Naive thymus-derived CD4-positive, alpha-beta T cell (primary cell): ENCODE results near the gene WDR3. TPM values are rescaled to one million over a fixed set of nuclear protein-coding genes. Genes with fewer than 3 reads are reported as not detected.

ENCODE experiments used
- ATAC-seq: fragments of 150-1000 bp; cut with Tn5 transposase; 2 replicates; pipeline ENCODE4 v1.10.0; 2021; ENCODE audit warnings: mild to moderate bottlenecking, moderate library complexity
- CTCF ChIA-PET: fragments of 350-600 bp; sonication (Branson Sonifier 250); formaldehyde crosslinking; loops from one replicate; lab custom pipeline; 2021; ENCODE audit warnings: antibody characterized with exemption; lab: Charles Lee
- POLR2A ChIA-PET: fragments of 350-600 bp; sonication (Branson Sonifier 250); formaldehyde crosslinking; loops from one replicate; lab custom pipeline; 2021; ENCODE audit warnings: antibody characterized with exemption, inconsistent platforms; lab: Charles Lee
- DNase-seq, 9 donors: peaks; one replicate each; pipeline versions ENCODE4 v3.0.0 to v3.0.0-alpha.2; 2020 to 2022; ENCODE audit warnings: mixed read lengths in 1 of 9
- H3K27ac ChIP-seq: one replicate; pipeline ENCODE4 v1.7.0; 2013; ENCODE audit warnings: mild to moderate bottlenecking, low read depth, low read length, moderate library complexity
- H3K27me3 ChIP-seq, 2 donors: one replicate each; pipeline ENCODE4 v1.7.0; 2013; ENCODE audit warnings: low read length in 2 of 2, mild to moderate bottlenecking in 2 of 2, moderate library complexity in 2 of 2; ENCODE audit not compliant: control insufficient read depth in 2 of 2, insufficient read depth in 2 of 2
- H3K36me3 ChIP-seq, 3 experiments: 1 replicate in 2 of 3; 2 replicates in 1 of 3; pipeline ENCODE4 v1.7.0; 2013; ENCODE audit warnings: low read length in 3 of 3, mild to moderate bottlenecking in 3 of 3, moderate library complexity in 1 of 3; ENCODE audit not compliant: insufficient read depth in 3 of 3, control insufficient read depth in 2 of 3
- H3K4me1 ChIP-seq, 2 donors: one replicate each; pipeline ENCODE4 v1.7.0; 2013; ENCODE audit warnings: low read length in 2 of 2, mild to moderate bottlenecking in 2 of 2, moderate library complexity in 1 of 2; ENCODE audit not compliant: control insufficient read depth in 2 of 2, insufficient read depth in 2 of 2
- H3K4me3 ChIP-seq: 2 replicates; pipeline ENCODE4 v1.7.0; 2013; ENCODE audit warnings: mild to moderate bottlenecking, low read length
- H3K9me3 ChIP-seq, 3 experiments: 1 replicate in 2 of 3; 2 replicates in 1 of 3; pipeline ENCODE4 v1.7.0; 2013; ENCODE audit warnings: low read length in 3 of 3; ENCODE audit not compliant: control insufficient read depth in 2 of 3
- H3K27ac Mint-ChIP-seq, 9 donors: one replicate each; pipeline ENCODE4 v1.8.0; 2020 to 2022; ENCODE audit warnings: mixed read lengths in 9 of 9, mild to moderate bottlenecking in 8 of 9, moderate library complexity in 5 of 9, inconsistent platforms in 2 of 9
- H3K27me3 Mint-ChIP-seq, 5 donors: one replicate each; pipeline ENCODE4 v1.8.0; 2021 to 2022; ENCODE audit warnings: mixed read lengths in 5 of 5, mild to moderate bottlenecking in 1 of 5
- H3K36me3 Mint-ChIP-seq, 5 donors: one replicate each; pipeline ENCODE4 v1.8.0; 2020 to 2022; ENCODE audit warnings: mixed read lengths in 5 of 5, mild to moderate bottlenecking in 3 of 5, inconsistent platforms in 1 of 5
- H3K4me1 Mint-ChIP-seq, 7 donors: one replicate each; pipeline ENCODE4 v1.8.0; 2020 to 2022; ENCODE audit warnings: mixed read lengths in 7 of 7, mild to moderate bottlenecking in 3 of 7, inconsistent platforms in 1 of 7
- H3K4me3 Mint-ChIP-seq, 10 donors: one replicate each; pipeline ENCODE4 v1.8.0; 2020 to 2022; ENCODE audit warnings: mild to moderate bottlenecking in 10 of 10, mixed read lengths in 10 of 10, moderate library complexity in 6 of 10, inconsistent platforms in 2 of 10
- H3K9me3 Mint-ChIP-seq, 11 donors: one replicate each; pipeline ENCODE4 v1.8.0; 2020 to 2022; ENCODE audit warnings: mixed read lengths in 11 of 11, mild to moderate bottlenecking in 4 of 11, inconsistent platforms in 1 of 11, moderate library complexity in 1 of 11
- intact Hi-C, 2 donors: fragments of 100-400 bp; cut with micrococcal nuclease; formaldehyde crosslinking; loops; one replicate each; pipeline ENCODE4 v1.15.1; 2023
- polyA plus RNA-seq, 2 donors: library from polyadenylated mRNA; unstranded; fragments of 300-500 nt; fragmentation: Illumina TruSeq; gene quantifications; one replicate each; pipeline ENCODE4 v1.2.3, GENCODE V29; 2021
- total RNA-seq, 6 experiments: library from RNA in 5 of 6; stranded (reverse) in 5 of 6; gene quantifications; 1 replicate in 5 of 6; 2 replicates in 1 of 6; pipeline ENCODE4 v1.2.3 and lab custom pipeline; 2021 to 2026

The WDR3 gene
- total and polyA plus RNA-seq, 7 experiments from 2014 or later, result 12.2 to 53.9 (median 30.0) TPM

DNA sequence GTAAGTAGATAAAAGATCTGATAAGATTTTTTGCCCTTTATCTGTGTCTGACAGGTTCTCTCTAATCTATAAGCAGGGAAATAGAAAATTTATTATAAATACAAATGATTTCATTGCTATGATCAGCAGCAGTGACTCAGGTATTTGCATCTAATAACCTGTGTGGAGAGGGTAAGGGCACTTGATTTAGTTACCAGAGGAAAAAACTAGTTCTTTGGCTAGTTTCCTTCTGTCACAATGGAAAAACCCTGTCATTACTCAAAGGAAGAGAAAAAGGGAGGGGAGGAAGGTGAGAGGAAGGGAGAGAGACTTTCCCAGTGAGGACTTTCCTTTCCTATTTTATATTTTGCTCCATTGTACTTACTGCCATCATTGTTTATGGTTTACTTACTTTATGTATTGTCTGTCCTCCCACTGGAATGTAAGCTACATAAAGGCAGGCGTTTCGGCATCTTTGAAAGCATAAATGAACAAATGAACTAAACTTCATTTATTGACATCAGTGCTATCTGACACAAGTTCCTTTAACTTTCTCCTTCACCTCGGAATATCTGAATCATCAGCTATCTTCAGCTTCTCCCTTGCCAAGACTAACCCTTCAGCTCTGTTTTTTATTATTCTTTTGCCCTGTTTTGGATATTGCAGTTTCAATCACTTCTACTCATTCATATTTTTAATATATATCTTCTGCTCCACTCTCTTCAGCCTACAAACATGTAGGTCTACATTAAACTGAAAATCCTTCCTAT lies 34.9 kb downstream of the WDR3 start:
- no peak for DNase-seq
- H3K9me3 ChIP-seq, result no peaks in the 10 kb centered on the region
- H3K36me3 ChIP-seq, result peaks cover under 1 to 14% (median under 1%) of the 10 kb centered on the region in 3 experiments
- no peak overlapping the region for H3K4me3 ChIP-seq
- H3K4me1 Mint-ChIP-seq, result peaks cover 0 to 2% (median 0%) of the 10 kb centered on the region in 7 donors
- no peak for ATAC-seq
- no peaks in the 10 kb centered on the region for H3K4me1 ChIP-seq
- no peak overlapping the region for H3K27ac ChIP-seq
- POLR2A ChIA-PET, result no interaction called here
- H3K4me3 Mint-ChIP-seq, result no peak overlapping the region
- H3K27me3 ChIP-seq, result no peaks in the 10 kb centered on the region
- intact Hi-C loops, result no loop called here
- peaks cover 0 to 14% (median 9%) of the 10 kb centered on the region in 5 donors for H3K36me3 Mint-ChIP-seq
- no peak overlapping the region for H3K27ac Mint-ChIP-seq
- CTCF ChIA-PET, result no interaction called here
- H3K9me3 Mint-ChIP-seq, result no peaks in the 10 kb centered on the region
- no peaks in the 10 kb centered on the region for H3K27me3 Mint-ChIP-seq

DNA sequence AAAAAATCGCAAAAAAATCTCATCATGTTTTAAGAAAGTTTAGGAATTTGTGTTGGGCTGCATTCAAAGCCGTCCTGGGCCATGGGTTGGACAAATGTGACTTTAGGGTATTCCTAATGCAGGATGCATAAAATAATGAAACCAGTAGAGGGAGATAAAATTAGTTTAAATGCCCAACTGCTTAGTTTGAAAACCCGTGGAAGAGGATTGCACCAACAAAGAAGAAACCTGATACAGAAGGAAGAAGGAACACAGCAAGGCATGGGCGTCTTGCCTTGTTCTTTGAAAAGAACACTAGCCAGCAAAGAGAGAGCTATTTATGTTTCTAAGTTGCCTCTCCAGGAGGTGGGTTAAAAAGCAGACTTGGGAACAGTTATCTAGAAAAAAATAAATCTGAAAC lies 37.9 kb downstream of the WDR3 start:
- DNase-seq, result no peak
- H3K27me3 ChIP-seq, result no peaks in the 10 kb centered on the region
- H3K9me3 ChIP-seq, result no peaks in the 10 kb centered on the region
- Mint-ChIP-seq H3K36me3 (no peaks in the 10 kb centered on the region), H3K27me3 (peaks cover 0 to 5% (median 0%) of the 10 kb centered on the region in 5 donors), H3K27ac (no peak overlapping the region), H3K4me1 (peaks cover 0 to 2% (median 0%) of the 10 kb centered on the region in 7 donors), H3K9me3 (no peaks in the 10 kb centered on the region), H3K4me3 (no peak overlapping the region)
- POLR2A ChIA-PET, result no interaction called here
- H3K4me1 ChIP-seq, result no peaks in the 10 kb centered on the region
- CTCF ChIA-PET, result no interaction called here
- H3K36me3 ChIP-seq, result no peaks in the 10 kb centered on the region
- H3K27ac ChIP-seq, result no peak overlapping the region
- H3K4me3 ChIP-seq, result no peak overlapping the region
- ATAC-seq, result no peak
- intact Hi-C loops, result no loop called here

DNA sequence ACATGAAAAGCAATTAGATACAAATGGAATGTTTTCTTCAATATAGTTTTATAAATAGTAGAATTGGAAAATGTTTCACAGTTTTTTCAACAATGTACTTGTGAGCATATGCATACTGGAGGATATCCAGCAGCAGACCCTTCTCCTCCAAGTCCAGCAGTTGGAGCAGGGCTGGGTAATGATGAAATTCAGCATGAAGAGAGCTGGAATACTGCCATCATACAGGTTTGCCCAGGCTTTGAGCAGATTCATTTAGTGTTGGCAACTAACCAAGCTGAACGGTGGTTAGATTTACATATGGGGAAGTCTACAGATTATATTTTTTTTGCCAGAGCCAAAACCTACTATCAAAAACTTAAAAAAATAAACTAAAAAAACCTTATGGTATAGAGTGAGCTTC lies 38.3 kb downstream of the WDR3 start:
- DNase-seq (no peak), ATAC-seq (no peak)
- H3K4me1 Mint-ChIP-seq, result peaks cover 0 to 2% (median 0%) of the 10 kb centered on the region in 7 donors
- H3K27me3 Mint-ChIP-seq, result peaks cover 0 to 5% (median under 1%) of the 10 kb centered on the region in 5 donors
- H3K27ac Mint-ChIP-seq, result no peak overlapping the region
- Histone ChIP-seq H3K27ac (no peak overlapping the region), H3K27me3 (no peaks in the 10 kb centered on the region), H3K9me3 (no peaks in the 10 kb centered on the region), H3K4me1 (no peaks in the 10 kb centered on the region), H3K4me3 (no peak overlapping the region), H3K36me3 (no peaks in the 10 kb centered on the region)
- H3K4me3 Mint-ChIP-seq, result no peak overlapping the region
- no peaks in the 10 kb centered on the region for H3K9me3 Mint-ChIP-seq
- intact Hi-C loops, result no loop called here
- POLR2A ChIA-PET, result no interaction called here
- CTCF ChIA-PET, result no interaction called here
- H3K36me3 Mint-ChIP-seq, result no peaks in the 10 kb centered on the region

DNA sequence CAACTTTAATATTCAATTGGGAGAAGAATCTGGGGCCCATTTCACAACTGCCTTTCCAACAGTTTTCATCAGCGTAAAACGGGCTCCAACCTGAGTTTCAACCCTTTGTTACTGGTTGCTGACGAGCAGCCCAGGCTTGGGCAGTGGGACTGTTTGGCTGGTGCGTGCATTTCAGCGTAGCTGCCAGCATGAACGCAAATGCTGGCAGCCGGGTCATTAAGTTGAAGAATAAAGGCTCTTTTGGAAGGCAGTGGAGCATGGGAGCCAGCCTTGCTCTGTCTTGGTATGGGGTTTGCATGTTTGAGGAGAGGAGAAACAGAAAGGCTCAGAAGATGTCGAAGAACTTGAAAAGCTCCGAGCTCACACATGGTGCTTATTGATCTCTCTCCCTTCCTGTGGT lies 40.7 kb downstream of the WDR3 start:
- H3K36me3 ChIP-seq, result no peaks in the 10 kb centered on the region
- Mint-ChIP-seq H3K27me3 (peaks cover 0 to 10% (median 5%) of the 10 kb centered on the region in 5 donors), H3K4me1 (no peaks in the 10 kb centered on the region), H3K27ac (no peak overlapping the region), H3K4me3 (no peak overlapping the region), H3K9me3 (no peaks in the 10 kb centered on the region), H3K36me3 (no peaks in the 10 kb centered on the region)
- H3K27ac ChIP-seq, result no peak overlapping the region
- no peak overlapping the region for H3K4me3 ChIP-seq
- no peaks in the 10 kb centered on the region for H3K4me1 ChIP-seq
- no peak for DNase-seq
- ChIA-PET CTCF (no interaction called here), POLR2A (no interaction called here)
- no peak for ATAC-seq
- no peaks in the 10 kb centered on the region for H3K27me3 ChIP-seq
- H3K9me3 ChIP-seq, result no peaks in the 10 kb centered on the region
- intact Hi-C loops, result no loop called here

DNA sequence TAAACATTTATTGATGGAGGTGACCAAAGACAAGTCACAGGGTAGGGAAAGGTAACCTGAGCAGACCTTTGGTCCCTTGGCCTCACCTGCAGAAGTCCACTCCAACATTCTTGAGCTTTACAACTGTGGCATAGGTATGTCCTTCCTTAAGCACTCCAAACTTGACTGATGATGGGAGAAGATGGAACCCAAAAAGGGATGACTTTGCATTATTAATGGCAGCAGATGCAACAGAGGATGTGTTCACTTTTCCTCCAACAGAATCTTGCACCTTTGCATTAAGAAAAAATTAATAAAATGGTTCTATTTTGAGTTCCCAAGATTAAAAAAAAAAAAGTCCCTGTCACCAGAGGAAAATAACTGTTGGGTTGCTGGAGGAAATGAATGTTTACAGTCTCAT lies 42.2 kb downstream of the WDR3 start:
- CTCF ChIA-PET, result no interaction called here
- Mint-ChIP-seq H3K4me3 (no peak overlapping the region), H3K36me3 (no peaks in the 10 kb centered on the region), H3K27ac (no peak overlapping the region), H3K27me3 (peaks cover 5 to 10% (median 5%) of the 10 kb centered on the region in 5 donors), H3K9me3 (no peaks in the 10 kb centered on the region), H3K4me1 (no peaks in the 10 kb centered on the region)
- POLR2A ChIA-PET, result no interaction called here
- no peak for ATAC-seq
- intact Hi-C loops, result no loop called here
- no peak for DNase-seq
- H3K4me1 ChIP-seq, result no peaks in the 10 kb centered on the region
- H3K4me3 ChIP-seq, result no peak overlapping the region
- H3K9me3 ChIP-seq, result no peaks in the 10 kb centered on the region
- no peaks in the 10 kb centered on the region for H3K36me3 ChIP-seq
- H3K27ac ChIP-seq, result no peak overlapping the region
- no peaks in the 10 kb centered on the region for H3K27me3 ChIP-seq

DNA sequence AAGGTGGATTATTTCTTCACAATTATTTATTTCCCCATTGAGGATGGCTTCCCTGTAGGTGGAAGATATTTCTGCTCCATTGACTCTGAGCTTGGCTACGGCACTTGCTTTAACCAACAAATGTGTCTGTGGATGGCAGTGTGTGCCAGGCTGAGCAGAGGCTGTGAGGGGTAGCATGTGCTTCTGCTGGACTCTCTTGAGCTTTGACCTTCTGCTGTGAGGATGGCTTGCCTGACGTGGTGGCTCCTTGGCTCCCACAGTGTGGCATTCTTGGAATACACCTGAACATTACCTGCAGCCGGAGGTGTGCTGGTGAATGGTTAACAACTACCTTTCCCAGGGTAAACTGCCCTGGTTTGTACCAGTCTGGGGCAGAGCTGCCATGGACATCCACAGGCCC lies 46.8 kb downstream of the WDR3 start:
- Mint-ChIP-seq H3K9me3 (no peaks in the 10 kb centered on the region), H3K27me3 (peaks cover 5 to 19% (median 6%) of the 10 kb centered on the region in 5 donors), H3K36me3 (no peaks in the 10 kb centered on the region), H3K4me1 (no peaks in the 10 kb centered on the region), H3K27ac (no peak overlapping the region), H3K4me3 (no peak overlapping the region)
- Histone ChIP-seq H3K4me3 (no peak overlapping the region), H3K27me3 (no peaks in the 10 kb centered on the region), H3K27ac (no peak overlapping the region), H3K36me3 (no peaks in the 10 kb centered on the region), H3K9me3 (no peaks in the 10 kb centered on the region), H3K4me1 (no peaks in the 10 kb centered on the region)
- ChIA-PET POLR2A (no interaction called here), CTCF (no interaction called here)
- intact Hi-C loops, result no loop called here
- DNase-seq, result no peak
- ATAC-seq, result no peak
